ENCODE measurements around the gene HTRA3.

The HTRA3 gene

DNA sequence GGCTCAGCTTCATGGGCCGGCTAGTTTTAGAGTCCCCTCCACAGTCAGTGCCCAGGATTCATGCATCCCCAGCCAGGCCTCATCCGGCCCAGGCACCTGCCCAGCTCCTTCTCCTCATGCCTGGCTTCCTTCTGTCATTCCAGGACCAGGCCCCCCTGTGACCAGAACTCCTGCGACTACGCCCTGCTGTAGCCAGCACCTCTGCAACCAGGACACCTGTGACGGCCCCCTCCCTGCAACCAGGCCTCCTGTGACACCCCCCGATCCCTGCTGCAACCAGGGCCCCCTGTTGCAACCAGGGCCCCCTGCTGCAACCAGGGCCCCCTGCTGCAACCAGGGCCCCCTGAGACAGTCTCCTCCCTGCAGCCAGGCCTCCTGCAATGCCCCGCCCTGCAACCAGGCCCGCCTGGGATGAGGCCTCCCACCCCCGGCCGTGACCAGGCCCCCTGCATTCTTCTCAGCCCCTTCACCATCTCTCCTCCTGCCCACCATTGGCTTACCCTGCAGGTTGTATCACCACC is 46.8 kb downstream of the HTRA3 start:
- DNase-seq: no peak

DNA sequence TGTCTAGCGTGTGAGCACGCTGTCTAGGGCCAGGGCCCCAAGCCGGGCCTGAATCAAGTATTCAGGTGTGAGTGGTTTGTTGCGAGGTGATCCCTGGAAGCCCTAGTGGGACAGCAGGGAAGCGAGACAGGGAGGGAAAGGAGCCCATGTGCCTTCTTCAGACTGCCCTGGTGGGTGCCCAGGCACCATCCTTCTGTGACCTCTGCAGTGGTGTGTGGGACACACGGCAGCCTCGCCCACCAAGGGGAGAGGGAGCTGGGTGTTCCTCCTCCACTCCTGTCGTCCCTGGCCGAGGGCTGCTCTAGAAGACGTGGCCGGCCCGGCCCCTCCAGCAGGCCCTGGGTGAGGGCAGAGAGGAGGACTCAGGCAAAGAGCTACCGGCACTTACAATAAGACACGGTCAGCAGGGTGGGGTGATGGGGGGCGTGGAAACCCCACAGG is 47.4 kb downstream of the HTRA3 start:
- no peak for DNase-seq

DNA sequence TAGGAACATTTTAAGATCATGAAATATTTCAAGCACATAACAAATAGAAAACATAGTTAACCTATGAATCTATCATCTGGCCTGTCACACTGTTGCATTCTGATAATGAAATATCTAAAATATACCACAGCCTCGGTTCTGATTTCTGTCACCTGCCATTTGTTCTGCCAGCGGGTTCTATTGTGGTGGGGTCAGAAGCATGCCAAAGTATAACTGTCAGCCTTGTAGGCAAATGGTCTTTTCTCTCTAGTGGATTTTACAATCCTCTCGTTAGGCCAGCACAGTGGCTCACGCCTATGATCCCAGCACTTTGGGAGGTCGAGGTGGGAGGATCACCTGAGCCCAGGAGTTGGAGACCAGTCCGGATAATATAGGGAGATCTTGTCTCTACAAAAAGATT is 47.9 kb downstream of the HTRA3 start:
- DNase-seq: no peak

DNA sequence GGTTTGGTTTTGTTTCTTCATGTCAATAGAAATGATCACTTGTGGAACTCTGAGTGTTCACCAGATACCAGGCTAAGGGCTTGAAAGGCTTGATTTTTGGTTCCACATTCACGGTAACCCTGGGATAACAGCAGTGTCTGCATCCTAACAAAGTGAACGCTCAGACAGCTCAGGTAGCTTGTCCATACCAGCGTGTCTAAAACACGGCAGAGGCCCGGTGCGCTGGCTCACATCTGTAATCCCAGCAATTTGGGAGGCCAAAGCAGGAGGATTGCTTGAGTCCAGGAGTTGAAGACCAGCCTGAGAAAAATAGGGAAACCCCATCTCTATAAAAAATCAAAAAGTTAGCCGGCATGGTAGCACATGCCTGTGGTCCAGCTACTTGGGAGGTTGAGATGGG is 49.0 kb downstream of the HTRA3 start:
- no peak for DNase-seq

DNA sequence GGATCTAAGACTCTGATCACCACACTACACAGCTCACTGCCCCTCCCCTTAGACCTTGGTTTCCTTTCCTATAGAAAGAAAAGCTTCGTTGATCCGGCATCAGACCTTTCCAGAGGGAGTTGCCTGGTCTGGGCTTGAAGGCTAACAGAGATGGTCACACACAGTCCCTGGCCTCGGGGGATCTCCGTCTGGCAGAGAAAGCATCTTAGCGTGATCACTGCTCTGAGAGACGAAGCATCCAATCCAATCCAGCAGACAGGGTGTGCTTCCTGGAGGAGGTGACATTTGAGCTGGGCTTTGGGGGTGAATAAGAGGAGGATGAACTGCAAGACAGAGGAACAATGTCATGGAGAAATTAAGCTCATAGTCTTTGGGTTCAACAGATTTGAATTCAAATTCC is 49.5 kb downstream of the HTRA3 start:
- no peak for DNase-seq

DNA sequence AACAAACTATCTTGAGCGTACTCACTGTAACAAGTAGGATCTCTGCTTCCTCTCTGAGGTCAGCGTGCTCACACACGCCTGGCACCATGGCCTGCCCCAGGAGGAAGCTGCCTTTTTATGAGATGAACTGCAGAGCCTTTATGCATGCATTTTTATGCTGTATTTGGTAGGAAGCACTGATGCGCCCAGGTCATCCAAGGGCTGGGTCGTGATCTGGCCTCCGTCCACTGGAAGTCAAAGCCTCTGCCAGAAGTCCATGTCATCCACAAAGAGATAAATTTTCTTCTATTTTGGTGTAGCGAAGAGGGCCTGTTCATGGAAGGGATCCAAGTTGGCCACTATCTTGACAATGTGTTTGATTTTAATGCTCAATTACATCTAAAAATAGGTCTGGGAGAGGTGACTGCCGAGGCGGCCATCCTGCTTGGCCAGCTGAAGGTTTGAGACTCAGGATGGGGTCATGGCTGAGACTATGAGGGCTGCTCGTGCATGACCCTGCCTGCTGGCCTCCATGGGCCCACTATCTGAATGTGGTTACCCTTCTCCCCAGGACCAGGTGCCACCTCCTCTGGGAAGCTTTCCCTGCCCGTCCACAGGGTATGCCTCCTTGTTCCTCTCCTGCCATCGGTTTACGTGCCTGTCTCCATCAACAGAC is 50.3 kb downstream of the HTRA3 start:
- no peak for DNase-seq

DNA sequence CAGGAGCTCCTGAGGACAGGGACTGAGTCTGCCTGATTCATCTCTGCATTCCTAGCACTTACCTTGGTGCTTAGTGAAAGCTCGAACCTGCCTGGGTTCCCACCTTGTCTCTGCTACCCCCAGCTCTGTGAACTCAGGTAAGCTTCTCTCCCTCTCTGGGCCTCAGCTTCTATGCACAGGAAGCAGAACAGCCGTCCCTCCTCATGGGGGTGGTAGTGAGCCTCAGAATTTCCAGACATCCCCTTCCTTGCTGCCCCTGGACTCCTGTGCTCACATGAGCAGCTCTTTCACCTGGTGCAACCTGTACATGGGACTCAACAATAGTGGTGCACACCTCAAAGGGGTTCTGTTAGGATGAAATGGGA is 50.8 kb downstream of the HTRA3 start:
- DNase-seq: no peak

DNA sequence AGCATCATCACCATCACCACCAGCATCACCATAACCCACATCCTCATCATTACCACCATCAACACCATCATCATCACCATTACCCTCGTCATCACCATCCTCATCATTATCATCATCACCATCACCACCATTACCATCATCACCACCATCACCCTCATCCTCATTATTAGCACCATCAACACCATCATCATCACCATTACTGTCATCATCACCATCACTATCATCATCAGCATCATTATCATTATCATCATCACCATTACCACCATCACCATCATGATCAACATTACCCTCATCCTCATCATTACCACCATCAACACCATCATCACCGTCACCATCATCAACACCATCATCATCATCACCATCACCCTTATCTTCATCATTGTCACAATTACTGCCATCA is 51.7 kb downstream of the HTRA3 start:
- DNase-seq: no peak

DNA sequence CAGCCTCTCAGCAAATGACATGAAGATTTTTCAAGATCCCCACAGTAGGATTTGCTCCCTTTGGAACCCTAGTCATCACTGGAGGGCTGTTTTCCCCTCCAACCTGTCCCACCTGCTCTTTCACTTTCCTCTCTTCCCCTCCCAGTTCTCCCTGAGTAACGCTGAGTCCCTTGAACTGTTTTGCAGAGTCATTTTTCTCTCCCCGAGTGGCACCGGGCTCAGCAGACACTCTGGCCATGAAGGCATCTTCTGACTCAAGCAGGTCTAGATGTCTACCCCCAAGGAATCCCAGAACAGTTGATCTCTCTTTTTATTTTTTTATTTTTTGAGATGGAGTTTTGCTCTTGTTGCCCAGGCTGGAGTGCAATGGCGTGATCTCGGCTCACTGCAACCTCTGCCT is 52.2 kb downstream of the HTRA3 start:
- no peak for DNase-seq

DNA sequence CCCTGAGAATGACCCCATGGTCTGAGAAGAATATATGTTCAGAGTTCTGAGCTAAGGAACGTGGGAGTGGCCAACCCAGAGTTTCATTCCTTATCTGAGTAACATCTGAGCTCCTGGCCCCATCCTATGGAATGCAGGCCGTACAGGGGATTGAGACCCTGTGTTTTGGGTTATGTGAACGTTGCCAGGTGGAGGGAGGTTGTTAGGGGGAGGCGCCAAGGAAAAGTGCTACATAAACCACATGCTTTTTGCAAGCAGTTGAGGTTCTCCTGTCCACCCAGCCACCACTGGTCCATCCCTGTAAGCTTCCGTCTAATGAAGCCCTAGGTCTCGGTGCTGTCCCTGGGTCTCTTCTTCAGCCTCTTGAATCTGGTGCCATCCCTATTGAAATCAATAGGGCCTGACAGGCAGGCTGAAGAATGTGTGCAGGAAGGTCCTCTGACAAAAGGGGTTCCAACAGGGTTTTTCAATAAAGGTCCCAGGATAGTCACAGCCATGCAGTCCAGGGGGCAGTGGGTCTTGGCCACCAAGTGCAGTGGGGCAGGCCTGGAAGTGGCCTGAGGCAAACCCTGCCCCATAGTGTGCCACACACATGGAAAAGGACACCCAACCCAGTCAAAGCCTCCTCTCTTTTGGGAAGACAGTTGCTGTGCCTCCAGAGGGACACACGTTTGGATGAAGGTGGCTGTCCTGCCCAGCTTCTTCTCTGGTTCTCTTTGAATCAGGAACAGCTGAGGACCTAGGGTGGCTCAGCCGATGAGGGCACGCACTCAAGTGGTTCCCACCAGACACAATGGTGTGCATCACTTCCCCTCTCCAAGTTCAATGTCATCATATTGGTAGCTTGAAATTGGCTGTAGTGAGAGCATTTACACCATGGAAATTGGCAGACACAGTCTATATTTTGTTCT is 53.5 kb downstream of the HTRA3 start:
- no peak for DNase-seq

DNA sequence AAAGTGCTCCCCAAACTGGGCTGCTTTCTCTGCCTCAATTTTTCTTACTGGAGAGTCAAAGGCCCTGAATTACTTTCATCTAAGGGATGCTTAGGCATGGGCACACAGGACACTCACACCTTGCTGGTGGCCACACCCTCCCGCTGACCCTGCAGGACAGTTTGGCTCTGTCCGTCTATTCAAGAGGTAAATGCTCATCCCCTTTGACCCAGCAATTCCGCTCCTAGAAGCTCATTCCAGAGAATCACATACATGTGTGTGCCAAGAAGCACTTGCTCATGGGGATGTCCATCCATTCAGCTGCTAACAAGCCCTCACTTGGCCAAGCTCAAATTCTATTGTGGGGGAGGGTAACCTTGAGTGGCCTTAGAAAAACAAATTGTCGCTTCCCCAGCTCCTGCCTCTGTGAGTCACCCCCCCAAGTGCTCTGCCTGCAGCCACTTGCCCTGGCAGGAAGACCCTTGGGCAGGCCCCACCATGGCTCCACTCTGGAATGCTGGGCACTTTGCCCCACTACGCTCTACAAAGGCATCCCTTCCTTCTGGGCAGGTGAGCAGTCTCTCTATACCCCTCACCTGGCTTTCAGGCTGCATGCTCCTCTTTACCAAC is 54.5 kb downstream of the HTRA3 start:
- DNase-seq: no peak

DNA sequence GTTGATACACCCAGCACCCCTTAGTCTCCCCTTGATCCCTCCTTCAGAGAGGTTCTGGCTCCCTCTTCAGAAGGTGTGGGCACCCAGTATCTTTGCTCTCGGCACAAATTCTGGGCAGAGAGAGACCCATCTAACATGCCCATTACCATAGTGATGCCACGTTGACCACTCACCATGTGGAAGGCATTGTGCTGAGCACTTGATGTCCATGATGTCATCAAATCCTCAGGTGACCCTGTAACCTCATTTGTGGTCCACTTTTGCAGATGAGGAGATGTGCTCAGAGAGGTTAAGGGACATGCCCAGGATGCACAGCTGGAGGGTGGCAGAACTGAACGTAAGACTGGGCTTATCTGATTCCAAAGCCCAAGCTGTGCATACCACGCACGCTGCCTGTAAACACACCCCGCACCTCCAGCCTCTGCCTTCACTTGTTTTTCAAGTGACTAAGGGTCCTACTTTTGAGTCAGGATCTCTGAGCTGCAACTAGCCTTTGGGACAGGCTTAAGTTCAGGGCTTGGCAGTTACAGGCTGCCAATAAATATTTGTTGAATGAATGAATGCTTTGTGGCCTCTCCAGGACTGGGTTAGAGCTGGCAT is 55.2 kb downstream of the HTRA3 start:
- DNase-seq: no peak

DNA sequence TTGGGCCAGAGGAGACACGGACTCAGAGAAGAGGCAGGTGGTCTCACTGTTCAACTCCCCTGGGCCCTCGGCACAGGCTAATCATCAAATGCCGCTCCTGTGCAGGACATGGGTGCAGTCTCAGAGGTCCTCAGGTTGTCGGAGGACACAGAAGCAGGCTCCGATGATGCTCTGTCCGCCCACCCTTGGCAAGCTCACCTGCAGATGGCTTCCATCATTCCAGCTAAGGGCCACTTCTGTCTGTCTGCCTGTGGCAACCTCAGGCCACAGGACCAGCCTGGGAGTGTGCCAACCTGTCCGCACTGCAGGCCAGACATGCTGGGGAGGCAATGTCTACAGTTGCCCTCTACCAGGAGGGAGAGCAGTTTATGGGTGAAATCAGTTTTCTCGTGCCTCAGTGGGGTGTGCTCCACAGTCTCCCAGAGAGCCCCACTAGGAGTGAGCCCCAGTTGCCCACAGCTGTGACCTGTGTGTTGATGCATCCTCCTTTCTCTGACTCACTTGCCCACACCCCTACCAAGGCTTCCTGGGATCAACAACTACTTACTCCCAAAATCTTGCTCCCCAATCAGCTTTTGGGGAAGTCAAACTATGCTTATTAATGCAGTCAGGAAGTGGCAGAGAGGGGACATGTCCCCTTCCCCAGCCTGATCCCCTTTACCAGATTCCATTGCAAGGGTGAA is 55.9 kb downstream of the HTRA3 start:
- no peak for DNase-seq

DNA sequence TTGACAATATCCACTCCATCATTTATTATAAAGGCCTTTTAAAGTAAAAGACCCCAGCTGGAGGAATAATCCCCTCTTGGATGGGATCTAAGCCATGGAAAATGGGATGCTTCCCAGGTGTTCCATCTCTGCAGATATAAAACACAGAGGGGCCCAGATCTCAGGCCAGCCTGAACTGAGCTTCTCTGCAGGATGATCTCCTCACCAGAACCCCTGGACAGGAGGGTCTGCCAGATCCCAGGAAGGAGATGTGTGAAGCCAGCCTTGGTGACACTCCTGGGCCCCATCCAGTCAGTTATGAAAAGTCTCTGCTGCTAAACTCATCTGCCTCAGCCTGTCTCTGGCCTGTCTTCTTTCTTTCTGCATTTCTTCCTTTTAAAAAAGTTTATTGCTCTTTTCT is 56.7 kb downstream of the HTRA3 start:
- DNase-seq: no peak

DNA sequence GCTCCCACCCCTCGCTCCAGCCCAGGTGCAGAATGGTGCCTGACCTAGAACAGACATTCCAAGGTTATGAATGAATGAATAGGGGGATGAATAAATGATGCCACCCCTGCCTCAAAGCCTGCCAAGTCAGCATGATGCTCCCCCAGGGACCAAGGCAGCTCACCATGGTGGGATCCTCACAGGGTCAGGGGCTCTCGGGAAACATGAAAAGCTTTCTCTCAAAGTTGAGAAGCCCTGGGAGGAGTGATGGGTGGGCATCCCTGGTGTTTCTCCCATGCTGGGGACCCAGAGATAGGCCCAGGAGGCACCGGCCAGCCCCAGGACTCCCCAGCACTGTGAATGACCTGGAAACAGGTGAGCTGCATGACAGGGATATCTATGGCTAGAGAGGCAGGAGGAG is 58.9 kb downstream of the HTRA3 start:
- DNase-seq: no peak

DNA sequence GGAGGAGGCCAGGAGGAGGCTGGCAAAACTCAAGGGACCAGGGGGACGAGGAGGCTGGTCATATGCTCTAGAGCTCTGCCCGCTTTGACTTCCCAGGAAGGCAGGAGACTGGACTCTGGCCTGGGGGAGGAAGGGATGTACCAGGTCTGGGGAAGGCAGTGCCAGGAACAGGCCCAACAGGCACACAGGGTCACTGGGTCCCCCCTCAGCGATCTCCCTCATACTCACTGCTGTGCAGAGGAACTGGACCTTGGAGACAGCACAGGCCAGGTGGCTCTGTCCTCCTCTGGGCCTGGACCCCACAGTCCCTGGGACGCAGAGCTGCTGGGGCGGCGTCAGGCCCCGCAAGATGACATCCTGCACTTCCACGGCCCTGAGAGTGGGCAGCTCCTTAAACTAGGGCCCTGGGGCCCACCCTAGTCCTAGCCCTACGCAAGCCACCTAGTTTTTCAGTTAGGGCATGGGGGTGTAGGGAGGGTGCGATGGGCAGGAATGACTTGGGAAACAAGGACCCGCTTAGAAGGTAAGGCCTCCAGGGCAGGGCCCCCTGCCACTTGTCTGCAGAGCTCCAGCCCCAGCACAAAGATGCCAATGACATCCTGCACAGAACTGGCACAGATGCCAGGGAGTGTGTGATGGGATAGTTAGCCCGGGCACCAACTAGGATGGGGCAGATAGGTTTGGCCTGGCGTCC is 59.5 kb downstream of the HTRA3 start:
- no peak for DNase-seq

DNA sequence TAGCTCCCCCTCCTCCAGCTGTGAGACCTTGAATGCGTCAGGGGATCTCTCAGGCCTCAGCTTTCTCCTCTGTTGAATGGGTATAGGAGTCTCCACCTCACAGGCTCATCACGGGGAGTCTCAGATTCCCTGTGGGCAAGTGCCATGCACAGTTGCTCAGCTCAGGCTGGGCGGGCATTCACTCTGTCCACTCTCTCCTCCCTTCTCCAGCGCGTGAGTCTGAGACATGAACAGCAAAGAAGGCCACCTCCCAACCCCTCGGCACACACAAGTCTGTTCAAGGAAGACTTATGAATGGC is 60.0 kb downstream of the HTRA3 start:
- no peak for DNase-seq

DNA sequence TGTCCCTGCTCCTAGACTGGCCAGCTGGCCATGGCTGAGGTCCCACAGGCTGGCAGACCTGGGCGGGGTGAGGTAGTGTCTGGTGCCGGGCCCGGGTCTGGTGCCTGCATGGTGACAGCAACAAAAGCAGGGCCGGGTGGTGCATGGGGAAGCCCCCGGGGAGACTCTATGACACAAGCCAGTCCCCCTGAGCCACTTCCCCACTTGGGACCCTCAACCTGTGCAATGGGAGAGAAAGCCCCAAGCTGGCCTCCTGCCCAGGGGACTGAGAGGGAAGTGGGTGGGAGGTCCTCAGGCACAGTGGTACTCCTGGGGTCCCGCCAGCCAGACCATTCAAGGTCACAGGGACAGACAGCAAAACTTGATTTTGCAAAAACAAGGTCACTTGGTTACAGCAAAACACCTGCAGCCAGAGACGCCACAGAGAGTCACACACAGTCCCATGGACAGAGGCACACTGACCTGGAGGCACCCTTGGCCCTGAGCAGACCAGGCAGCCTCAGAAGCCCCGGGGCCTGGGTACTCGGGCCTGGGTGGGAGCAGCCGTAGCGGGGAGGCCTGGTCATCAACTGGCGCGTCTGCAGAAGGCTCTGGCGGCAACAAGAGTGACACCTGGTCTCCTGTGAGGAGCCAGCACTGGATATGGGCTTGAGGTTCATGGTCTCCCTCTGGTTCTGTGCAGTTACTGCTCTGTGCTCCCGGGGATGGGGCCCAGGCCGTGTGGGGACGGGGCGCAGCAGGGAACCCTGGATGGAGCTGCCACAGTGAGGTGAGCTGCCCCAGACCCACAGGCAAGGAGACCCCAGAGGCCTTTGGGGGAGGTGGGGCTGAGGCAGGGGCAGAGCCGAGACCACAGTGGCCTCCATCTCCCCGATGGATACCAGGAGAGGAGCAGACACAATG is 60.6 kb downstream of the HTRA3 start:
- no peak for DNase-seq

DNA sequence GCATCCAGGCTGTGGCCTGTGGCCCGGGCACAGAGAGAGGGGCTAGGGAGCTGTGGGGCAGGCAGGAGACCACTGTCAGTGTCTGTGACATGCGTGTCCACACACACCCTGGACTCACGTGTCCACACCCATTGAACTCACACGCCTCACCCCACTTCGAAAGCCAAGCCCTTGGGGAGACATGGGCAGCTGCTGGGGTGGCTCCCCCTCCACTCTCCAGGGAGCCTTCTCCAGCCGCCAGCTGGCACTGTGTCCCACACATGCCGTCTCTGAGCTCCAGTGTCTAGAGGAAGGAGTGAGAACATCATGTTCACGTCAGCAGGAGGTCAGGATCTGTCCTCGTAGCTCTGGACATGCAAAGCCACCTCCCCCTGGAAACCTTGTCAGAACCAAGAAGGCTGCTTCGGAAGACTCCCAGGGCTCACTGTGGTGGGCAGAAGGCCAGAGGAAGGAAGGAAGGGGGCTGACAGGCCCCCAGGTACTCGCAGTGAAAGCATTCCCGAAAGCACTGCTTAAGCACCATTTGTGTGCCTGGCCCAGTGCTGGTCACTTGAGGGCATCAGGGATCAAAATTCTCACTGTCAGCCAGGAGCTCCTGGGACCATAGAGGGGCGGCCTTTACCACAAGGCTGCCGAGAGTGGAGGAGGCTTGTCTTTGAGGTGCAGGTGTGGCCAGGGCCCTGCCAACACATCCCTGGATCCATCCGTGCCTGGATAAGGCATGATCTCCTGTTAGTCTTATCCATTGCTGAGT is 61.4 kb downstream of the HTRA3 start:
- DNase-seq: no peak

DNA sequence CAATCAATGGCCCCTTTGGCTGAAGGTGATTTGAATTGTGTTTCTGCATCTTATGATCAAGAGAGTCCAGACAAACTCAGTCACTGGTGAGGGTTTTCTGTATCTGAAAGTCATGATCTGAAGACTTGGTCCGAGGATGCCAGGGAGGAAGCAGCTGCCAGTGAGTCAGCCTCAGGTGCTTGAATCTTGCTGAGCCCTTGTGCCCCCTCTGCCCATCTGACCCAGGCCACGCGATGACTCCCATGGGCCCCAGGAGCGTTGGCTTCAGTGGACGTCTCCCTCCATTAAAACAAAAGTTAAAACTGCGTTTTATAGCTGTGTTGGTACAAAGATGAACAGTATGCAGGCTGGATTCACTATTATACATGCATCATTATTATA is 62.0 kb downstream of the HTRA3 start:
- DNase-seq: no peak
